ENCODE measurements around the gene PDGFRB. TPM values are rescaled to one million over a fixed set of nuclear protein-coding genes. Genes with fewer than 3 reads are reported as not detected.

The PDGFRB gene
- total RNA-seq, 6 experiments from 2014 or later, result 6.8 to 19.5 (median 9.4) TPM

DNA sequence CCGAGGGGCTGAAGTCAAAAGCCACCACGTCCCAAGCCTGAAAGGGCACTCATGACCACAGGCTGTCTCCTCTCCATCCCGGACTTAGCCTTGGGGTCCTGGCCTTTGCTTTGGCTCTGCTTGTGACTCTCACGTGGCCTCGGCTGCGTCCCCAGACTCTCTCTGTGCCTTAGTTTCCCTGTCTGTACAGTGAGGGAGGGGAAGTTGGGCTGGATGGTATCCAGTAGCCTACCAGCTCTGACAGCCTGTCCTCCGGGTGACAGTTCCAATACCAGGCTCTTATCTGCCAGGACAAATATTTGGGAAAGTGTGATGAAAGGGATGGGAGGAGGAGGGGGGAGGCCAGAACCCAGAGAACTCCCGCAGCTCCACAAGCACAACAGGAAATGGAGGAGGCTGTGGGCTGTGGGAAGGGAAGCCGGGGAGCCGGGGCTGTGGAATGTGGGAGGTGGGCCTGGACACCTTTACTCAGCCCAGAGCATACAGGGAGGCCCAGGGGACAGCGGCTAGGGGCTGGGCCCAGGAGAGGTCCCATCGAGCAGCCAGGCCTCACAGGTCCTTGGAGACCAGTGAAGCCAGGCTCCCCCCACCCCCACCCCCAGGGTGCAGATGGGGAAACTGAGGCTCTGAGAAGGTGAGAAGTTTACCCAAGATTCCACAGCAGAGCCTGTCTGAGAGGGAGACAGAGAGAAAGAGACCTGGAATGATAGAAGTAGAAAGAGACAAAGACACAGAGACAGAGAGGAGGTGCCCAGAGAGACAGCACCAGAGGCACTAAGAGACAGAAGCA, 18.3 kb downstream of the PDGFRB start:
- no peaks in the 10 kb centered on the region for H3K27me3 ChIP-seq
- peak; percentile 75 to 84 (median 80) for ATAC-seq
- TF ChIP-seq POLR2A (IDR thresholded peaks at IDR 0.05) (peak; percentile 77), CTCF (IDR thresholded peaks at IDR 0.05) (no peak)
- peak; percentile 57 to 86 (median 68) for DNase-seq
- H3K4me3 ChIP-seq, result peak overlapping the region in 2 of 3 donors; percentile 21 to 23
- intact Hi-C loops (cut with DNase I), result loop anchor here in 1 of 2 donors (10.0 kb wide), 1 partner anchor 77 kb away; no protein-coding TSS in a partner anchor
- H3K4me1 ChIP-seq, result peaks cover 0 to 57% (median 28%) of the 10 kb centered on the region in 4 donors
- WGBS (ENCODE audit: insufficient coverage, low coverage, low lambda C conversion rate, missing lambda C conversion rate), result 22% methylated on average over 9 of the region's 12 CpGs
- no peaks in the 10 kb centered on the region for H3K36me3 ChIP-seq
- H3K27ac ChIP-seq, result peak overlapping the region; percentile 81 to 98 (median 93)
- no peaks in the 10 kb centered on the region for H3K9me3 ChIP-seq

- intact Hi-C loops (cut with DNase I), result loop anchor here in 1 of 2 donors (10.0 kb wide), 1 partner anchor 78 kb away; no protein-coding TSS in a partner anchor
- 62% methylated on average over 8 of the region's 16 CpGs for WGBS (ENCODE audit: insufficient coverage, low coverage, low lambda C conversion rate, missing lambda C conversion rate)
- H3K9me3 ChIP-seq, result no peaks in the 10 kb centered on the region
- ATAC-seq, result no peak
- peaks cover 0 to 49% (median 28%) of the 10 kb centered on the region in 4 donors for H3K4me1 ChIP-seq
- no peaks in the 10 kb centered on the region for H3K36me3 ChIP-seq
- H3K4me3 ChIP-seq, result peak overlapping the region in 1 of 3 donors; percentile 23
- H3K27ac ChIP-seq, result peak overlapping the region in 2 of 3 donors; percentile 93 to 98
- no peak for DNase-seq
- TF ChIP-seq CTCF (IDR thresholded peaks at IDR 0.05), result no peak
- no peak for TF ChIP-seq POLR2A (IDR thresholded peaks at IDR 0.05)
- H3K27me3 ChIP-seq, result no peaks in the 10 kb centered on the region
Measured at GRCh38 chr5:150136305-150137167, 19.1 kb downstream of the PDGFRB start.

DNA sequence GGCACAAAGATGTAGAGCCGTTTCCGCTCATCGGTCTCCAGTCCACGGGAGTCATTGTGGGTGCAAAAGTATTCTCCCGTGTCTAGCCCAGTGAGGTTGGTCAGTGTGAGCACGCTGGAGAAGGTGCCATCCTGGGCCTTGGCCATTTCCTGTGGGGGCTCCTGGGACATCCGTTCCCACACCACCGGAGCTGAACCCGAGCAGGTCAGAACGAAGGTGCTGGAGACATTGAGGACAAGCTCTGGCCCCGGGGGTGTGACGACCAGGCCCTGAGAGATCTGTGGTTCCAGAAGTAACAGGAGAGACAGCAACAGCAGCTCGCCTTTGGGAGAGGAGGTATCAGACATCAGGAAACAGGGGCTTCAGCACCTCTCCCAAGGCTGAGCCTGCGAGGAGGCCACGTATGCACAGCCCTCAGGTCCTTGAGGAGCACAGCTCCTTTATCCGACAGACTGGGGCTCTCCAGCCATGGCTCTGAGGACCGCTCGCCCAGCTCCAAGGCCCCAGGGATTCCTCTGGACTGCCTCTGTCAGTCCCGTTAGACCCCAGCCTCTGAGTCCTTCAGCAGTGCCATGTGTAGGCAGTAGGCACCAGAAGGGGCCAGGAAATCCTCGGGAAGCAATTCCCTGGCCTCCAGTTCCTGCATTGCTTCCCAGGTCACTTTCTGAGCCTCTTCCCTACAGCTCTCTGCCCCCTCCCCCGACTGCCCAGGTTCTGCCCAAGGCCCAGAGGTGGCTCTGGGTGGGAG, 19.9 kb downstream of the PDGFRB start:
- H3K27me3 ChIP-seq, result no peaks in the 10 kb centered on the region
- no peak overlapping the region for H3K27ac ChIP-seq
- H3K9me3 ChIP-seq, result no peaks in the 10 kb centered on the region
- peaks cover 0 to 46% (median 28%) of the 10 kb centered on the region in 4 donors for H3K4me1 ChIP-seq
- intact Hi-C loops (cut with DNase I), result loop anchor here in 1 of 2 donors (10.0 kb wide), 1 partner anchor 79 kb away; no protein-coding TSS in a partner anchor
- ATAC-seq, result no peak
- 90% methylated on average over 2 of the region's 21 CpGs for WGBS (ENCODE audit: insufficient coverage, low coverage, low lambda C conversion rate, missing lambda C conversion rate)
- peak in 1 of 3 donors; percentile 29 for DNase-seq
- TF ChIP-seq POLR2A (IDR thresholded peaks at IDR 0.05) (no peak), CTCF (IDR thresholded peaks at IDR 0.05) (no peak)
- H3K4me3 ChIP-seq, result no peak overlapping the region
- no peaks in the 10 kb centered on the region for H3K36me3 ChIP-seq

DNA sequence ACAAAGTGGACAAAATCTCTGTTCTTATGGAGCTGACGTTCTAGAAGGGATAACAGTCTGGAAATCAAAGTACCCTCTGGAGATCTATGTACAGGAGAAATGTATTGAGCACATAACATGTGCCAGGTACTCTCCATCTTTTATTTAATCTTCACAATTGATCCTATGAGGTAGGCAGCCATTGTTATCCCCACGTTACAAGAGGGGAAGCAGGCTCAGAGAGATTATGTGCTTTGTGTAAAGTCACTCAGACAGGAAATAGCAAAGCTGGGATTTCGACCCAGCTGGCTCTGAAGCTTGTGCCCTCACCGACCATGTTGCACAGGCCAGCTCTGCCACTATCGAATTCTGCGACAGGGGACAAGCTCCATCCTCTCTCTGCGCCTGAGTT, 21.5 kb downstream of the PDGFRB start:
- DNase-seq (no peak), ATAC-seq (no peak)
- H3K4me3 ChIP-seq, result no peak overlapping the region
- 64% methylated on average over 5 of the region's 7 CpGs for WGBS (ENCODE audit: insufficient coverage, low coverage, low lambda C conversion rate, missing lambda C conversion rate)
- intact Hi-C loops (cut with DNase I), result loop anchor here in 1 of 2 donors (10.0 kb wide), 1 partner anchor 81 kb away; no protein-coding TSS in a partner anchor
- no peak for TF ChIP-seq POLR2A (IDR thresholded peaks at IDR 0.05)
- TF ChIP-seq CTCF (IDR thresholded peaks at IDR 0.05), result no peak
- H3K36me3 ChIP-seq, result no peaks in the 10 kb centered on the region
- no peak overlapping the region for H3K27ac ChIP-seq
- H3K9me3 ChIP-seq, result no peaks in the 10 kb centered on the region
- no peaks in the 10 kb centered on the region for H3K27me3 ChIP-seq
- H3K4me1 ChIP-seq, result peaks cover 0 to 49% (median 27%) of the 10 kb centered on the region in 4 donors

Measured in right lobe of liver (tissue), 6 donors.